ENCODE measurements around the gene RP9.
"Not testable (repeated sequence)": the region's sequence is repeated elsewhere in the genome, so short reads cannot be mapped to it uniquely, and the experiment has no call there.

RP9 gene

GRCh38 chr7:33101906-33102305 lies 7.3 kb downstream of the RP9 start:
- no peak for TF ChIP-seq CTCF (IDR thresholded peaks at IDR 0.05; ENCODE audit: low read depth, low read length)
- H3K4me3 ChIP-seq (ENCODE audit: low read depth, low read length), result no peak overlapping the region

GRCh38 chr7:33100770-33101169 lies 8.4 kb downstream of the RP9 start:
- no peak for TF ChIP-seq CTCF (IDR thresholded peaks at IDR 0.05; ENCODE audit: low read depth, low read length)
- no peak overlapping the region for H3K4me3 ChIP-seq (ENCODE audit: low read depth, low read length)

GRCh38 chr7:33099154-33099940 lies 9.9 kb downstream of the RP9 start:
- H3K4me3 ChIP-seq (ENCODE audit: low read depth, low read length), result no peak overlapping the region
- no peak for TF ChIP-seq CTCF (IDR thresholded peaks at IDR 0.05; ENCODE audit: low read depth, low read length)

- H3K4me3 ChIP-seq (ENCODE audit: low read depth, low read length), result not testable (repeated sequence)
These were observed 14.4 kb downstream of the RP9 start for GRCh38 chr7:33094745-33095275.

GRCh38 chr7:33093266-33093665 lies 15.9 kb downstream of the RP9 start:
- TF ChIP-seq CTCF (IDR thresholded peaks at IDR 0.05; ENCODE audit: low read depth, low read length), result no peak
- no peak overlapping the region for H3K4me3 ChIP-seq (ENCODE audit: low read depth, low read length)

- H3K4me3 ChIP-seq (ENCODE audit: low read depth, low read length), result no peak overlapping the region
- no peak for TF ChIP-seq CTCF (IDR thresholded peaks at IDR 0.05; ENCODE audit: low read depth, low read length)
These were observed 17.5 kb downstream of the RP9 start for GRCh38 chr7:33091641-33092191.

GRCh38 chr7:33091111-33091531 lies 18.1 kb downstream of the RP9 start:
- no peak overlapping the region for H3K4me3 ChIP-seq (ENCODE audit: low read depth, low read length)
- TF ChIP-seq CTCF (IDR thresholded peaks at IDR 0.05; ENCODE audit: low read depth, low read length), result no peak
